Loucy (cell line): ENCODE measurements around the gene CBLL1.

Experiments
- EZH2phosphoT487 ChIP-seq: fragments of 200-600 bp; IDR thresholded peaks from 2 replicates; pipeline ENCODE4 v1.6.1; 2018; ENCODE audit warnings: antibody characterized with exemption, mild to moderate bottlenecking, moderate library complexity, borderline replicate concordance
- TF ChIP-seq, protein P1 (sequence below): fragments of 200-600 bp; sonication (generic); conservative IDR thresholded peaks from 2 replicates; pipeline ENCODE4 v1.5.1; 2014; ENCODE audit warnings: mild to moderate bottlenecking, antibody characterized with exemption, low read length

- TF ChIP-seq, protein P1, sequence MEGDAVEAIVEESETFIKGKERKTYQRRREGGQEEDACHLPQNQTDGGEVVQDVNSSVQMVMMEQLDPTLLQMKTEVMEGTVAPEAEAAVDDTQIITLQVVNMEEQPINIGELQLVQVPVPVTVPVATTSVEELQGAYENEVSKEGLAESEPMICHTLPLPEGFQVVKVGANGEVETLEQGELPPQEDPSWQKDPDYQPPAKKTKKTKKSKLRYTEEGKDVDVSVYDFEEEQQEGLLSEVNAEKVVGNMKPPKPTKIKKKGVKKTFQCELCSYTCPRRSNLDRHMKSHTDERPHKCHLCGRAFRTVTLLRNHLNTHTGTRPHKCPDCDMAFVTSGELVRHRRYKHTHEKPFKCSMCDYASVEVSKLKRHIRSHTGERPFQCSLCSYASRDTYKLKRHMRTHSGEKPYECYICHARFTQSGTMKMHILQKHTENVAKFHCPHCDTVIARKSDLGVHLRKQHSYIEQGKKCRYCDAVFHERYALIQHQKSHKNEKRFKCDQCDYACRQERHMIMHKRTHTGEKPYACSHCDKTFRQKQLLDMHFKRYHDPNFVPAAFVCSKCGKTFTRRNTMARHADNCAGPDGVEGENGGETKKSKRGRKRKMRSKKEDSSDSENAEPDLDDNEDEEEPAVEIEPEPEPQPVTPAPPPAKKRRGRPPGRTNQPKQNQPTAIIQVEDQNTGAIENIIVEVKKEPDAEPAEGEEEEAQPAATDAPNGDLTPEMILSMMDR: no peak
- TF ChIP-seq EZH2phosphoT487: no peak
Measured at GRCh38 chr7:107754642-107755041, 10.7 kb downstream of the CBLL1 start.
